NB4 (cell line): ENCODE measurements around the gene UCN2.

Experiments
- DNase-seq: peaks from one replicate; pipeline ENCODE4 v3.0.0; 2010; ENCODE audit warnings: low read depth
- H3K4me3 ChIP-seq: one replicate; pipeline ENCODE4 v1.5.1; 2011; ENCODE audit warnings: mild to moderate bottlenecking, low read depth, low read length, moderate library complexity
- CTCF ChIP-seq: IDR thresholded peaks from one replicate; pipeline ENCODE4 v1.5.1; 2012; ENCODE audit warnings: low read depth, low read length
- MAX ChIP-seq: IDR thresholded peaks from 2 replicates; pipeline ENCODE4 v1.6.1; 2011; ENCODE audit warnings: low read depth, low read length
- MYC ChIP-seq: IDR thresholded peaks from 2 replicates; pipeline ENCODE4 v1.6.1; 2011; ENCODE audit warnings: low read depth, low read length
- POLR2A ChIP-seq: IDR thresholded peaks from 2 replicates; pipeline ENCODE4 v1.6.1; 2011; ENCODE audit warnings: mild to moderate bottlenecking; ENCODE audit not compliant: insufficient read length; ENCODE audit errors: extremely low read depth

UCN2 gene

GRCh38 chr3:48600711-48601621, 37.4 kb upstream of the UCN2 start:
- TF ChIP-seq MAX: no peak
- no peak for TF ChIP-seq POLR2A
- TF ChIP-seq MYC: no peak
- no peak for TF ChIP-seq CTCF
- no peak for DNase-seq
- no peak overlapping the region for H3K4me3 ChIP-seq

GRCh38 chr3:48599509-48600285, 36.1 kb upstream of the UCN2 start:
- DNase-seq: no peak
- no peak overlapping the region for H3K4me3 ChIP-seq
- TF ChIP-seq CTCF: no peak
- no peak for TF ChIP-seq MAX
- no peak for TF ChIP-seq MYC
- no peak for TF ChIP-seq POLR2A

- no peak for DNase-seq
- TF ChIP-seq MAX (no peak), MYC (no peak), CTCF (no peak), POLR2A (no peak)
- H3K4me3 ChIP-seq: no peak overlapping the region
Measured at GRCh38 chr3:48599077-48599501, 35.5 kb upstream of the UCN2 start.

GRCh38 chr3:48598323-48599076, 34.9 kb upstream of the UCN2 start:
- peak; percentile 36 for DNase-seq
- TF ChIP-seq CTCF (no peak), MYC (no peak), MAX (no peak), POLR2A (no peak)
- H3K4me3 ChIP-seq: no peak overlapping the region

GRCh38 chr3:48597408-48597800, 33.8 kb upstream of the UCN2 start:
- no peak for DNase-seq
- TF ChIP-seq MYC (no peak), MAX (no peak), CTCF (no peak), POLR2A (no peak)

More at GRCh38 chr3:48597408-48597800, 33.8 kb upstream of the UCN2 start:
- no peak overlapping the region for H3K4me3 ChIP-seq
